ENCODE results near the gene SH3BGRL3. TPM values are rescaled to one million over a fixed set of nuclear protein-coding genes. Genes with fewer than 3 reads are reported as not detected.
A peak's percentile ranks its signal among the peaks of the same experiment; 100 is the strongest.

SH3BGRL3 gene
- polyA plus RNA-seq, 2 donors = 170 to 299 TPM

DNA sequence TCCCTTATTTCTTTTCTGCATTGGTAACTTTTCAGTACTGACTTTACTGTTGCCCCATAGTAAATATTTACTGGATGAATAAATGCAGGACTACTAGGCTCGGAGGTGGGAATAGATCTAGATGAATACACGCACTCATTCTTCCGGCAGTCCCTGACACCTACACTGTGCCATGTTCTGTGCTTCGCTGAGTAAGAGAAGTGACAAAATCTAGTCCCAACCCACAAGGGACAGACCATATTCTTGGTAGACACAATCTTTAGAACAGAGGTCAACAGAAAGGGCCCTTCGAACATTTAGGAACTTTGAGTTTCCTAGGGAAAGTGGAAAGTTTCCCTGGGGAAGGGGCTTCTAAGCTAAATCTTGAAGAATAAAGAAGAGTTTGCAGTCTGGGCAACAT lies 34.6 kb downstream of the SH3BGRL3 start:
- no peak overlapping the region for H3K4me3 ChIP-seq (ENCODE audit: low read depth in 1 of 2, low read length in 2 of 2)
- H3K4me1 ChIP-seq (ENCODE audit: control insufficient read depth in 2 of 2, insufficient read depth in 2 of 2, low read length in 1 of 2) = peaks cover 0 to 4% of the 10 kb centered on the region in 2 donors
- no peaks in the 10 kb centered on the region for H3K27me3 ChIP-seq (ENCODE audit: control insufficient read depth in 1 of 2, insufficient read depth in 2 of 2, low read length in 2 of 2)
- 87% methylated on average over 5 of the region's 5 CpGs for WGBS, 2 donors
- peaks cover 0 to 2% of the 10 kb centered on the region in 2 donors for H3K36me3 ChIP-seq (ENCODE audit: control insufficient read depth in 2 of 2, insufficient read depth in 2 of 2, low read length in 1 of 2)
- H3K27ac ChIP-seq (ENCODE audit: low read depth in 2 of 2, low read length in 1 of 2) = no peak overlapping the region
- H3K9me3 ChIP-seq (ENCODE audit: control insufficient read depth in 2 of 2, insufficient read depth in 1 of 2, low read depth in 1 of 2, low read length in 1 of 2) = no peaks in the 10 kb centered on the region

DNA sequence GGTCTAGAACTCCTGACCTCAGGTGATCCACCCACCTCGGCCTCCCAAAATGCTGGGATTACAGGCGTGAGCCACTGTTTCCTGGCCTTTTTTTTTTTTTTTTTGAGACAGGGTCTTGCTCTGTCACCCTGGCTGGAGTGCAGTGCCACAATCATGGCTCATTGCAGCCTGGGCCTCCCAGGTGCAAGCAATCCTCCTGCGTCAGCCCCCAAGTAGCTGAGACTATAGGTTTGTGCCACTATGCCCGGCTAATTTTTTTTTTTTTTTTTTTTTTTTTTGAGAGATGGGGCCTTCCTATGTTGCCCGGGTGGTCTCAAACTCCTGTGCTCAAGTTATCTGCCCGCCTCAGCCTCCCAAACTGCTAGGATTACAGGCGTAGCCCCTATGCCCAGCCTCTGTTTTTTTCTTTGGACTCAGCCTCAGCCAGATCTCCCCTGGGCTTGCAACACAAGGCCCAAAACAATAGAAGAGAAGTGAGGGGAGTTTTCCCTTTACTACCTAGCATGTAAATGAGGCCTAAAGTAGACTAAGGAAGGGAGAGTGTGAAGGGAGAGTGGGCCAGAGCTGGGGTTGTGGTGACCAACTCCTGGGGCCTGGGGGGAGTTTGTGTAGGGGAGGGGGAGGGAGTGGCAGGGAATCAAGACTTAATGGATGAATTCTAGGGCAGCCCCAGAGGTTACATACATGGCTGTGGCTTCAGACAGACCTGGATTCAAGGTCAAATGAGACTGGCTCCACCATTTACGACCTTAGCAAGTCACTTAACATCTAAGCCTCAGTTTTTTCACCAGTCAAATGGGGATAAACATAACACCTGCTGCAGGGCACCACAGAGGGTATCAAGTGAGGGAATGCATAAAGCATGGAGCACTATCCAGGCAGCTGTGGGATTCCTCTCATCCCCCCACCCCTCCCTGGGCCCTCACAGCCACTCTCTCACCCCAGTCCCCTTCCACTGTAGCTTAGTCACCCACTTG lies 36.3 kb downstream of the SH3BGRL3 start:
- H3K4me3 ChIP-seq (ENCODE audit: low read depth in 1 of 2, low read length in 2 of 2) = no peak overlapping the region
- peaks cover 0 to 4% of the 10 kb centered on the region in 2 donors for H3K4me1 ChIP-seq (ENCODE audit: control insufficient read depth in 2 of 2, insufficient read depth in 2 of 2, low read length in 1 of 2)
- WGBS, 2 donors = 86 to 88% methylated on average over 7 to 8 of the region's 8 CpGs
- peaks cover 0 to 13% of the 10 kb centered on the region in 2 donors for H3K36me3 ChIP-seq (ENCODE audit: control insufficient read depth in 2 of 2, insufficient read depth in 2 of 2, low read length in 1 of 2)
- H3K9me3 ChIP-seq (ENCODE audit: control insufficient read depth in 2 of 2, insufficient read depth in 1 of 2, low read depth in 1 of 2, low read length in 1 of 2) = no peaks in the 10 kb centered on the region
- no peaks in the 10 kb centered on the region for H3K27me3 ChIP-seq (ENCODE audit: control insufficient read depth in 1 of 2, insufficient read depth in 2 of 2, low read length in 2 of 2)
- H3K27ac ChIP-seq (ENCODE audit: low read depth in 2 of 2, low read length in 1 of 2) = no peak overlapping the region

DNA sequence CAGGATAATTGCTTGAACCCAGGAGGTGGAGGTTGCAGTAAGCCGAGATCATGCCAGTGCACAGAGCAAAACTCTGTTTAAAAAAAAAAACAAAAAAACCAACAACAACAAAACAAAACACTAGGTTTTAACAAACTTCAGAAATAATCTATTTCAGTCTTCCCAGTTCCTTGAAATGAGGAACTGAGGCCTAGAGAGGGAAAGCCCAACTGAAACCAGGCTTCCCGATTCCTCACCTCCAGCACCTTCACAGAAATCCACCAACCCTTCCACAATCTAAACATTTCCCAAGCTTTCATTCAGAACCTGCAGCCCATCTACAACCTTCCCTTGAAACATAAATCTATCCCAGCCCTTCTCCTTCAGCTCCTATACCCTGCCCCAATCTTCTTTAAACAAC lies 37.3 kb downstream of the SH3BGRL3 start:
- H3K4me1 ChIP-seq (ENCODE audit: control insufficient read depth in 2 of 2, insufficient read depth in 2 of 2, low read length in 1 of 2) = peaks cover 0 to 6% of the 10 kb centered on the region in 2 donors
- peaks cover 0 to 15% of the 10 kb centered on the region in 2 donors for H3K36me3 ChIP-seq (ENCODE audit: control insufficient read depth in 2 of 2, insufficient read depth in 2 of 2, low read length in 1 of 2)
- H3K27me3 ChIP-seq (ENCODE audit: control insufficient read depth in 1 of 2, insufficient read depth in 2 of 2, low read length in 2 of 2) = no peaks in the 10 kb centered on the region
- 82 to 84% methylated on average over 2 of the region's 2 CpGs for WGBS, 2 donors
- no peak overlapping the region for H3K27ac ChIP-seq (ENCODE audit: low read depth in 2 of 2, low read length in 1 of 2)
- H3K4me3 ChIP-seq (ENCODE audit: low read depth in 1 of 2, low read length in 2 of 2) = no peak overlapping the region
- no peaks in the 10 kb centered on the region for H3K9me3 ChIP-seq (ENCODE audit: control insufficient read depth in 2 of 2, insufficient read depth in 1 of 2, low read depth in 1 of 2, low read length in 1 of 2)

DNA sequence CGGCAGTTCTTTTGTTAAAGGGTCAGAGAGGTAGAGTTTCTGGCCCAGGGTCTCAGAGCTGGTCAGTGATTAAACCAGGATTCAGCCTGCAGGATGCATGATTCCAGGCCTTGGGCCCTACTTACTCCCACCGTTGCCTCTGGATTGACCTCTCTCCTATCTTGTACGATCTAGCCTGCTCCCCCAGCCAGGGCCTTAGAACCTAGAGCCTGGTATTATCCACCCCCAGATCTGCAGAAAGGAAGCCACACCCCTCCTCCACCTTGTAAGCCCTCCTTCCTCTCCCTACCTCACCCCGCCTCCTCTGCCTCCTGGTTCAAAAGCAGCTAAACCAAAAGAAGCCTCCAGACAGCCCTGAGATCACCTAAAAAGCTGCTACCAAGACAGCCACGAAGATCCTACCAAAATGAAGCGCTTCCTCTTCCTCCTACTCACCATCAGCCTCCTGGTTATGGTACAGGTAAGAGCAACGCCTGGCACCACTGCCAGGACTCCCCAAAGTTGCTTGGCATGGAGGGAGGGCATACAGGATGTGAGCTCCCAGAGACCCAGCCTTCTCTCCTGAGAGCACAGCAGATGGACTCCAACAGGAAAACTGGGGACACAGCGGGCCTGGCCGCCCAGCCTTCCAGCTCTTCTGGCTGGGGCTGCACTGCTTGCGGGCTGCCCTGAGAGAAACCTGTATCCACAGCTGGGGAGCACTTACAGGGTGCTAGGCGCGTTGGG lies 37.9 kb downstream of the SH3BGRL3 start, which contains the start of gene CD52:
Gene CD52 (plus strand): TSS at position 347 of the 726 bp plus-strand sequence. CDS start 60 bp downstream, at position 407.
- no peaks in the 10 kb centered on the region for H3K9me3 ChIP-seq (ENCODE audit: control insufficient read depth in 2 of 2, insufficient read depth in 1 of 2, low read depth in 1 of 2, low read length in 1 of 2)
- 64 to 65% methylated on average over 12 of the region's 12 CpGs for WGBS, 2 donors

DNA sequence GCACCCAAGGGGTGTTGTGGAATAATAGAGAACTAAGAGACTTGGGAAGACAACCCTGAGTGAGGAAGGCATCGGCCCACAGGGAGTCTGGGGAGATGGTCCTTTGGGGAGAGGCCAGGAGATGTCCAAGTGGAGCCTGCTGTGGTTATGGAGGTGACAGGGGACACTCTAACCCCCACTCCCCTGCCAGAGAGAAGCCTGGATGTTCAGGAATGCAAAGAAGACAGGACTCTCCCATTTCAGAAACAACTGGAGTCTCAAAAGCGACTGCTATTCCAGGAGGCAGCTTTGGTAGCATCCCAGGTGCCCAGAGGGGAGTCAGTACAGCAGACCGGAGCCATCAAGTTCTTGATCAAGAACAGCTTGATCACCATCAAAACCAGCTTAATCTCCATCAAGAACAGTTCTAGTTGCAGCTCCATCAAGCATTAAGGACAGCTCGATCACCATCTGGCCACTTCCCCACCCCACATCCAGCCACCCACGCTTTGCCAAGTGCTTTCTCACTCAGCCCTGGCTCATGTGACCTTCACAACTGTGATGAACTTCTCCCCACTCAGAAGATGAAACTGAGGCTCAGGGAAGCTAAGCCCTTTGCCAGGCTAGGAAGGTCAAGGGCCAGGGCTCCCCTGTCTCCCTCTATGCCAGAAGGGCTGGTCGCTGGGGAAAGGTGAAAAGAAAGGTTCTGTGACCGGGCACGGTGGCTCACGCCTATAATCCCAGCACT lies 38.6 kb downstream of the SH3BGRL3 start:
- Histone ChIP-seq H3K36me3 (ENCODE audit: control insufficient read depth in 2 of 2, insufficient read depth in 2 of 2, low read length in 1 of 2) (peaks cover 0 to 18% of the 10 kb centered on the region in 2 donors), H3K4me1 (ENCODE audit: control insufficient read depth in 2 of 2, insufficient read depth in 2 of 2, low read length in 1 of 2) (peaks cover 0 to 6% of the 10 kb centered on the region in 2 donors), H3K9me3 (ENCODE audit: control insufficient read depth in 2 of 2, insufficient read depth in 1 of 2, low read depth in 1 of 2, low read length in 1 of 2) (no peaks in the 10 kb centered on the region), H3K27ac (ENCODE audit: low read depth in 2 of 2, low read length in 1 of 2) (peak overlapping the region; percentile 1 to 23), H3K27me3 (ENCODE audit: control insufficient read depth in 1 of 2, insufficient read depth in 2 of 2, low read length in 2 of 2) (no peaks in the 10 kb centered on the region), H3K4me3 (ENCODE audit: low read depth in 1 of 2, low read length in 2 of 2) (peak overlapping the region; percentile 4 to 39)
- 66 to 71% methylated on average over 9 of the region's 9 CpGs for WGBS, 2 donors

More for the DNA sequence above, 37.9 kb downstream of the SH3BGRL3 start, which contains the start of gene CD52:
- peaks cover 0 to 18% of the 10 kb centered on the region in 2 donors for H3K36me3 ChIP-seq (ENCODE audit: control insufficient read depth in 2 of 2, insufficient read depth in 2 of 2, low read length in 1 of 2)
- peak within 1 kb of the TSS; percentile 4 to 39 for H3K4me3 ChIP-seq (ENCODE audit: low read depth in 1 of 2, low read length in 2 of 2)
- H3K27ac ChIP-seq (ENCODE audit: low read depth in 2 of 2, low read length in 1 of 2) = peak within 1 kb of the TSS; percentile 1 to 23
- no peaks in the 10 kb centered on the region for H3K27me3 ChIP-seq (ENCODE audit: control insufficient read depth in 1 of 2, insufficient read depth in 2 of 2, low read length in 2 of 2)
- H3K4me1 ChIP-seq (ENCODE audit: control insufficient read depth in 2 of 2, insufficient read depth in 2 of 2, low read length in 1 of 2) = peaks cover 0 to 6% of the 10 kb centered on the region in 2 donors

DNA sequence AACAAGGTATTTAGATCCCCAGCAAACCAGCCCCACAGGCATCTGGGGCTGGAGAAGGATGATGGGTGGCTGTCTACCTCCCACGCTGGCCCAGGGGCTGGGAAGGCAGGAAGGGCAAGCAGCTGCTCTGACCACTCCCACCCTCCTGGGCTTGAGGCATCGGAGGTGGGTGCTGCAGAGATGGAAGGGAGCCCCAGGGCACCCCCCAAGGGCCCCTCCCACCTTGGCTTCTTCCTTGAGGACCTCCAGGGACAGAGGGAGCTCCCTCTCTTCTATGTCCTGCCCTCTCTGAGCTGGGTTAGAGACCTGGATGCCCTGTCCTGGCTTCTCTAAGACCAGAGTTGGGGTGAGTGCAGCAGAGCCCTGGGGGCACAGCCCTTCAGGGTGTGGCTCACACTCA lies 41.0 kb downstream of the SH3BGRL3 start:
- Histone ChIP-seq H3K4me3 (ENCODE audit: low read depth in 1 of 2, low read length in 2 of 2) (no peak overlapping the region), H3K27me3 (ENCODE audit: control insufficient read depth in 1 of 2, insufficient read depth in 2 of 2, low read length in 2 of 2) (no peaks in the 10 kb centered on the region), H3K36me3 (ENCODE audit: control insufficient read depth in 2 of 2, insufficient read depth in 2 of 2, low read length in 1 of 2) (peaks cover 0 to 32% of the 10 kb centered on the region in 2 donors), H3K27ac (ENCODE audit: low read depth in 2 of 2, low read length in 1 of 2) (no peak overlapping the region), H3K4me1 (ENCODE audit: control insufficient read depth in 2 of 2, insufficient read depth in 2 of 2, low read length in 1 of 2) (peaks cover 0 to 2% of the 10 kb centered on the region in 2 donors), H3K9me3 (ENCODE audit: control insufficient read depth in 2 of 2, insufficient read depth in 1 of 2, low read depth in 1 of 2, low read length in 1 of 2) (no peaks in the 10 kb centered on the region)
- 55 to 60% methylated on average over 2 of the region's 2 CpGs for WGBS, 2 donors

DNA sequence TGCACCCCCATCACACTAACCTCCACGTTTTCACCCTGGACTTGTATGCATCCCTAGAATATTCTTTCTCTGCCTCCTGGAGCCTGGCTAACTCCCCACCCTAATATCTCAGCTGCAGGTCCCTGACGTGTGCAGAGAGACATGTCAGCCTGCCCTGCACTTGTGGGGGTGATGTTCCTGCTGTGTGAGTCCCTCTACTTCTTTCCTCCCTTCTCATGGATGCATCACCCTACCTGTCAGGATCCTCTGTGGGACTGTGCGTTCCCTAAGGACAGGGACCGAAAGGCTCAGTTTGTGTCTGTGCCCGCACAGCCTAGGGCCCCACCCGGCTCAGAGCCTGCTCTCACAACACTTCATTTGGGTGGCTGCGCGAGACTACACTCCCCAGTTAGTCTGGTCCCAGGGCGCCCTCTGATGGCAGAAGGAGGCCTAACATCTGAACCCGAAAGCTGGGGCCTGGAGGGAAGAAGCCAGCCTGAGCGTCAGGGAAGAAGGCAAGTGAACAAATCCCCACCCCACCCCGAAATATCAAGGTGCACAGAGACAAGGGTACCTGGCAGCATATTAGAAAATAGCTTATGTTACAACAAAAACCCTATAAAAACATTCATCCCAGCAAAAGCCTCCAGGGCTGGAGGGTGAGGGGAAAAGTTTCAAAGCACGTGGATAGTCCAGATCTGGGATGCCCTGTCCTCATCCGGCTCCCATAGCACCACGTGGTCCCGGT lies 41.6 kb downstream of the SH3BGRL3 start:
- WGBS, 2 donors = 10 to 12% methylated on average over 16 of the region's 16 CpGs
- H3K27me3 ChIP-seq (ENCODE audit: control insufficient read depth in 1 of 2, insufficient read depth in 2 of 2, low read length in 2 of 2) = no peaks in the 10 kb centered on the region
- peaks cover 0 to 32% of the 10 kb centered on the region in 2 donors for H3K36me3 ChIP-seq (ENCODE audit: control insufficient read depth in 2 of 2, insufficient read depth in 2 of 2, low read length in 1 of 2)
- H3K27ac ChIP-seq (ENCODE audit: low read depth in 2 of 2, low read length in 1 of 2) = no peak overlapping the region
- H3K9me3 ChIP-seq (ENCODE audit: control insufficient read depth in 2 of 2, insufficient read depth in 1 of 2, low read depth in 1 of 2, low read length in 1 of 2) = no peaks in the 10 kb centered on the region
- H3K4me3 ChIP-seq (ENCODE audit: low read depth in 1 of 2, low read length in 2 of 2) = no peak overlapping the region
- H3K4me1 ChIP-seq (ENCODE audit: control insufficient read depth in 2 of 2, insufficient read depth in 2 of 2, low read length in 1 of 2) = peaks cover 0 to 2% of the 10 kb centered on the region in 2 donors

DNA sequence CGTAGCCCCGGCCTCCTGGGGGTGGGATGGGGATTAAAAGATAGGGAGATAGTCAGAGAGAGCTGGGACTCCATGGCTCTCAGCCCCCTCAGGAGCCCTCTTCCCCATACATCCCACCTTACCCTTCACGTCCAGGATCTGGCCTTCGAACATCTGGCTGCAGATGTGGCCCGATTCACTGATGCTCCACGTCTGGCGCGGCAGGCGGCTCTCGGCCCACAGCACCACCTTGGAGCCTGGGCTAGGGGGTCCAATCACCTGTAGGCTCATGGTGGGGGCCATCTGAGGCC lies 42.1 kb downstream of the SH3BGRL3 start:
- no peak overlapping the region for H3K4me3 ChIP-seq (ENCODE audit: low read depth in 1 of 2, low read length in 2 of 2)
- no peaks in the 10 kb centered on the region for H3K9me3 ChIP-seq (ENCODE audit: control insufficient read depth in 2 of 2, insufficient read depth in 1 of 2, low read depth in 1 of 2, low read length in 1 of 2)
- WGBS, 2 donors = 69 to 72% methylated on average over 10 of the region's 10 CpGs
- no peak overlapping the region for H3K27ac ChIP-seq (ENCODE audit: low read depth in 2 of 2, low read length in 1 of 2)
- peaks cover 0 to 2% of the 10 kb centered on the region in 2 donors for H3K4me1 ChIP-seq (ENCODE audit: control insufficient read depth in 2 of 2, insufficient read depth in 2 of 2, low read length in 1 of 2)
- no peaks in the 10 kb centered on the region for H3K27me3 ChIP-seq (ENCODE audit: control insufficient read depth in 1 of 2, insufficient read depth in 2 of 2, low read length in 2 of 2)
- H3K36me3 ChIP-seq (ENCODE audit: control insufficient read depth in 2 of 2, insufficient read depth in 2 of 2, low read length in 1 of 2) = peaks cover 0 to 32% of the 10 kb centered on the region in 2 donors
